ENCODE data around the gene KRT14.
"Not testable (repeated sequence)": the region's sequence is repeated elsewhere in the genome, so short reads cannot be mapped to it uniquely, and the experiment has no call there.

KRT14 gene

DNA sequence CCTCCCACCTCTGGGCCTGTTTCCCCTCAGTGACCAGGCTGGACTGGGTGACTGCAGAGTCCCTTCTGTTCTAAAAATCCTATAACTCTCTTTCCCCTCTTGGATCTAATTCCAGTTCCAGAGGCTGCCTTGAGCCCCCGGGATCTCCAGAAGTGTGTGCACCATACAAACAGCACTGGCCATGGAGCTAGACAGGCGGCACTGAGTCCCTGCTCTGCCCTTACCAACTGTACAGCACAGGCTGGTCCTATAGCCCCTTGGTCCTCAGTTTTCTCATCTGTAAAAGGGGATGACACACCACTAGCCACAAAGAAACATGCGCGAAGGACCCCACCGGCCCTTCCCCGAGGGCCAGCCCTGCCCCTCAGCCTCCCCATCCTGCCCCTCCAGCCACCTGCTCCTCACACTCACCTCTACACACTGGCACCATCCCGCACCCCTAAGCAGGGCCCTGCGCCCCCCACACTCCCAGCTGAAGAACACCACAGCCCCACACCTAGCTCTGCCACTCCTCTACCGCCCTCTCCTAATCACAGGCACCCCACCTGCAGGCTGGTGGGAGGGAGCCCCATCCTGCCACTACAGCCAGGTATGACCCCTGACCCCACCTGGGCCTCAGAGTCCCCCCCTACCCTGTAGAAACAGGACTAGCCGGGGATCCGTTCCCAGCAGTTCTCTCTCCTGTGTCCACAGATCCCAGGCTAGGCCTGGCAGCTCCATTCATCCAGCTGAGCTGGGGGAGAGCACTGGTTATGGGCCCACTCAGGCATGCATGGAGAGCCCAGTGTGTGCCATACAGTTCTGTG lies 26.8 kb upstream of the KRT14 start:
- TF ChIP-seq, protein P1, sequence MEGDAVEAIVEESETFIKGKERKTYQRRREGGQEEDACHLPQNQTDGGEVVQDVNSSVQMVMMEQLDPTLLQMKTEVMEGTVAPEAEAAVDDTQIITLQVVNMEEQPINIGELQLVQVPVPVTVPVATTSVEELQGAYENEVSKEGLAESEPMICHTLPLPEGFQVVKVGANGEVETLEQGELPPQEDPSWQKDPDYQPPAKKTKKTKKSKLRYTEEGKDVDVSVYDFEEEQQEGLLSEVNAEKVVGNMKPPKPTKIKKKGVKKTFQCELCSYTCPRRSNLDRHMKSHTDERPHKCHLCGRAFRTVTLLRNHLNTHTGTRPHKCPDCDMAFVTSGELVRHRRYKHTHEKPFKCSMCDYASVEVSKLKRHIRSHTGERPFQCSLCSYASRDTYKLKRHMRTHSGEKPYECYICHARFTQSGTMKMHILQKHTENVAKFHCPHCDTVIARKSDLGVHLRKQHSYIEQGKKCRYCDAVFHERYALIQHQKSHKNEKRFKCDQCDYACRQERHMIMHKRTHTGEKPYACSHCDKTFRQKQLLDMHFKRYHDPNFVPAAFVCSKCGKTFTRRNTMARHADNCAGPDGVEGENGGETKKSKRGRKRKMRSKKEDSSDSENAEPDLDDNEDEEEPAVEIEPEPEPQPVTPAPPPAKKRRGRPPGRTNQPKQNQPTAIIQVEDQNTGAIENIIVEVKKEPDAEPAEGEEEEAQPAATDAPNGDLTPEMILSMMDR (IDR thresholded peaks at IDR 0.05; ENCODE audit: borderline replicate concordance, insufficient read depth, low read depth, low read length), result no peak
- H3K4me3 ChIP-seq (ENCODE audit: low read depth, low read length), result no peak overlapping the region

DNA sequence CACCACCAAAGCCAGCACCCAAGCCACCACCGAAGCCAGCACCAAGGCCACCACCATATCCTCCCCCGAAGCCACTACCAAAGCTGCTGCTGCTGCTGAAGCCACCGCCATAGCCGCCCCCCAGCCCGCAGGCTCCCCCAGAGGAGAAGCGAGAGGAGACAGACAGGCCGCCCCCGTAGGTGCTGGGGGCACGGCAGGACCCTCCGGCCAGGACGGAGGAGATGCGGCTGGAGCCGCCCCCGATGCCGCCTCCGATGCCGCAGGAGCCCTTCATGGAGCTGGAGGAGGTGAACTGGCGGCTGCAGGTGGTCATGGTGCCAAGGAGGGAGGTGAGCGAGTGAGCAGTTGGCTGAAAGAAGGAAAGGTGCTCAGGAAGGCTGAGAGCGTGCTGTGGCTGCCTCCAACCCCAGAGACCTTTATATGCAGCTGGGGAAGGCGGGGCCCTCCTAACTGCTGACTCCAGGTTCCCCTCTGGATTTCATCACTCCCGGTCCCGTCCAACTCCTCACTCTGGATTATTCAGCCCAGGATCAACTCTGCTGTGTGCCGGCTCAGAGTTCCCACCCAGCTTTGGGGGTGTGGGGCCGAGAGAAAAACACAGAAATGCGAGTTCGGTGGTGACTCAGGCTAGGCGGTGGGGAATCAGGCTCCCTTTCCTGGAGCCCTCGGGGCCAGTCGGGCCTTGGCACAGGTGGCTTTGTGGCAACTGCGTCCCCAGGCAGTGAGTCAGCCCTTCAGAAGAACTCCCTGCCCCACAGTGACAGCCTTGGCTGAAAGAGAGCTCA lies 25.9 kb upstream of the KRT14 start, which contains the start of gene KRT16:
KRT16 (minus strand) TSS at position 392 of the 785 bp plus-strand sequence; CDS start at position 313, 79 bp downstream.
- not testable (repeated sequence) for H3K4me3 ChIP-seq (ENCODE audit: low read depth, low read length)

DNA sequence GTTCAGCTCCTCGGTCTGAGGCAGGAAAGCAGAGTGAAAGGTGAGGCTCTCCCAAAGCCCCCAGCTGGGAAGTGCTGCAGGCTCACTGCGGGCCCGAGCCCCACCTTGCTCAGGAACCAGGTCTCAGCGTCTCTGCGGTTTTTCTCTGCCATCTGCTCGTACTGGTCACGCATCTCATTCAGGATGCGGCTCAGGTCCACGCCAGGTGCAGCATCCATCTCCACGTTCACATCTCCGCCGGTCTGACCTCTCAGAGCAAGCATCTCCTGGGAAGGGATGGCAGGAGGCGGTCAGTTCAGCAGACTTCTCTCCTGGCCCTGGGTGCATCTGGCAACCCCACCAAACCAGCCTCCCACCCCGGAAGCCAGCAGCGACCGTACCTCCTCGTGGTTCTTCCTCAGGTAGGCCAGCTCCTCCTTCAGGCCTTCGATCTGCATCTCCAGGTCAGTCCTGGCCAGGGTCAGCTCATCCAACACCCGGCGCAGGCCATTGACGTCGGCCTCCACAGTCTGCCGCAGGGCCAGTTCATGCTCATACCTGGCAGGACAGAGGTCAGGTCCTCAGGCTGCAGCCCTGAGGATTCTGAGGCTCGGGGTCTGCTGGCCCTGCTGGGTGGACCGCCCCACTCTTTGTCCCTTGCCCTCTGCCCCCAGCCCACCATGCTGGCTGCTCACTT lies 24.4 kb upstream of the KRT14 start:
- TF ChIP-seq, protein P1 (IDR thresholded peaks at IDR 0.05; ENCODE audit: borderline replicate concordance, insufficient read depth, low read depth, low read length), result no peak
- H3K4me3 ChIP-seq (ENCODE audit: low read depth, low read length), result no peak overlapping the region

DNA sequence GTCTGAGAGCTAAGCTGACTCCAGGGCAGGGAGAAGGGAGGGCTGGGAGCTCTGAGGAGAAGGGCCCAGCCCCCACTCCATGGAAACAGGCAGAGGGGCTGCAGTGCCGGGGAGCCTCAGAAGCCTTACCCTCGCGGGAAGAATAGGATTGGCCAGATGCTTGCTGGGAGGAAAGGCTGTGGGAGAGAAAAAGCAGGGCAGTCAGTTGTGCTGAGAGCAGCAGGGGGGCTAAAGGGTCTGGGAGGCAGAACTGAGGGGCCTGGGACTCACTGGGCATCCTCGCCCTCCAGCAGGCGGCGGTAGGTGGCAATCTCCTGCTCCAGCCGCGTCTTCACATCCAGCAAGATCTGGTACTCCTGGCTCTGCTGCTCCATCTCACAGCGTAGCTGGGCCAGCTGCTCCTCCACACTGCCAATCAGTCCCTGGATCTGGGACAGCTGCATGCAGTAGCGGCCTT lies 23.4 kb upstream of the KRT14 start:
- H3K4me3 ChIP-seq (ENCODE audit: low read depth, low read length), result not testable (repeated sequence)

DNA sequence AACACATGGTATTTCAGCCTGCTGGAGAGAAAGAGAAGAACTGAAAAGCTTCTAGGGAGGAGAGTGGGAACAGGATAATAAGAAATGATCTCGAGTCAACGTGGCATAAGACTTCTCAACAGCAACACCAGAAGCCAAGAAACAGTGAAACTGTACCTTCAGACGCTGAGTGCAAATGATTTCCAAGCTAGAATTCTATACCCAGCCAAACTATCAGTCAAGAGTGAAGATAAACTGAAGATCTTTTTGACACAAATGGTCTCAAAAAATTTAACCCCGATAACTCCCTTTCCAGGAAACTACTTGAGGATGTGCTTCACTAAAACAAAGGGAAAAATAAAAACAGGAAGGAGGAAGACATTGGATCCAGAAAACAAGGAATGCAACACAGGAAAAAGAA lies 20.2 kb upstream of the KRT14 start:
- H3K4me3 ChIP-seq (ENCODE audit: low read depth, low read length), result not testable (repeated sequence)

DNA sequence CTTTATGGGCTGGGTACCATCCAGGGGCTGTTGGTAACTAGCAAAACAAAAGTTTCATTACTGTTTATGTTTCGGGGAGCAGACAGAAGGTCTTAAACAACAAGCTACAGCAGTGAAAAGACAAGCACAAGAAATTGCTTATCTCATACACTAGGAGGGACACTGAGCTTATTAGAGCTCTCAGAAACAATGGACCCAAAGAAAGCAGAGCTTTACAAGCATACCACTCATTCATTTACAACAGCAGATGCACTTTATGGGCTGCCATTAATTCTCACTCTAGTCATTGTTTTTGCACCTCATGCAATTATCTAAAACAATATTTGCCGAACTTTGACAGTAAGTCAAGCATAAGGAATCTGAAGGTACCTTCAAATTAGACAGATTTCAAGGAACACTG lies 15.8 kb upstream of the KRT14 start:
- TF ChIP-seq, protein P1 (IDR thresholded peaks at IDR 0.05; ENCODE audit: borderline replicate concordance, insufficient read depth, low read depth, low read length), result no peak
- no peak overlapping the region for H3K4me3 ChIP-seq (ENCODE audit: low read depth, low read length)

DNA sequence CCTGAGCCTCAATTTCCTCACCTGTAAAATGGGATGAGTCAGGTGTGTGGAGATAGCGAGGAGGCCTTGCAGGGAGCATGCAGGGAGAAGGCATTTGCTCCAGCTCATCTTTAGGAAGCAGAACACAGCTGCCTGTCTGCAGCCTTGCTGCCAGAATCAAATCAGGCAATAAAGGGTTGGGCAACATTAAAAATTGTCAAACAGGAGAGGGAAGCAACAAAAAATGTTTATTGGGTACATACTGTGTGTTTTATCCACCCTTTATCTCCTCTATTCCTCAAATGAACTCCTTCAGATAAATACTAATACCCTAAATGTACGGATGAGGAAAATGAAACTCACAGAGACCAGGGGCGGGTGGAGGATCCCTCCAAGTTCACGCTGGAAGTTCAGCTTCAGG lies 13.6 kb upstream of the KRT14 start:
- TF ChIP-seq, protein P1 (IDR thresholded peaks at IDR 0.05; ENCODE audit: borderline replicate concordance, insufficient read depth, low read depth, low read length), result no peak
- H3K4me3 ChIP-seq (ENCODE audit: low read depth, low read length), result no peak overlapping the region

DNA sequence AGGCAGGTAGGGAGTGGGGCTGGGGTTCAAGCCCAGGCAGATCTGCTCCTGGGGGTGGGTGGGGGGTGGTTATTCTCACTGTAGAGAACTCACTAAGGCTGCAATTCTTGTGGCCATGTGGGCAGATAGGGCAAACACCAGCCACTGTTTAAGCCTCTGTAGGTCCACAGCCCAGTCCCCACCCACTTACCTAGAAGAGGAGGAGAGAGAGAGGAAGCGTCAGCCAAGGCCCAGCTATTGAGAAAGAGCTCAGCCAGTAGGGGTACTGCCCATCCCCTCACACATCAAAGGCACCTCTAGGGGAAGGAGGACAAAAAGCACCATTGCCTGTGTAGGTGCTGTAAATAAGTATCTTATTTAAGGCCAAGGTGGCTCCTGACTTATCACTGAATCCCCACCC lies 13.0 kb upstream of the KRT14 start:
- no peak overlapping the region for H3K4me3 ChIP-seq (ENCODE audit: low read depth, low read length)
- TF ChIP-seq, protein P1 (IDR thresholded peaks at IDR 0.05; ENCODE audit: borderline replicate concordance, insufficient read depth, low read depth, low read length), result no peak

Data from GM12875 (cell line).